Mesenchymal stem cell (in vitro differentiated cells and primary cell): ENCODE data around the gene MTG1.
A peak's percentile ranks its signal among the peaks of the same experiment; 100 is the strongest.

Experiments used
- DNase-seq: peaks from one replicate; pipeline ENCODE4 v3.0.0-alpha.2; 2013
- H2AFZ ChIP-seq: one replicate; pipeline ENCODE4 v1.6.1; 2013; ENCODE audit warnings: low read depth, mild to moderate bottlenecking, control low read depth, inconsistent platforms, low read length, moderate library complexity
- H2AK5ac ChIP-seq: 2 replicates; pipeline ENCODE4 v1.6.1; 2013; ENCODE audit warnings: low read length, moderate library complexity, mild to moderate bottlenecking, inconsistent platforms; ENCODE audit not compliant: severe bottlenecking
- H2BK120ac ChIP-seq: one replicate; pipeline ENCODE4 v1.6.1; 2013; ENCODE audit warnings: low read depth, mild to moderate bottlenecking, inconsistent platforms, low read length, moderate library complexity
- H2BK12ac ChIP-seq, 2 experiments: one replicate each; pipeline ENCODE4 v1.6.1; 2013; ENCODE audit warnings: inconsistent platforms in 2 of 2, low read length in 2 of 2, mild to moderate bottlenecking in 2 of 2, moderate library complexity in 2 of 2, control low read depth in 1 of 2
- H2BK15ac ChIP-seq: one replicate; pipeline ENCODE4 v1.6.1; 2013; ENCODE audit warnings: mild to moderate bottlenecking, low read depth, inconsistent platforms; ENCODE audit not compliant: poor library complexity, severe bottlenecking
- H2BK5ac ChIP-seq: 2 replicates; pipeline ENCODE4 v1.6.1; 2013; ENCODE audit warnings: low read depth, mild to moderate bottlenecking, low read length, control low read depth, inconsistent platforms; ENCODE audit not compliant: poor library complexity, severe bottlenecking
- H3K14ac ChIP-seq, 2 experiments: one replicate each; pipeline ENCODE4 v1.6.1; 2013; ENCODE audit warnings: inconsistent platforms in 2 of 2, low read length in 2 of 2, control low read depth in 1 of 2, mild to moderate bottlenecking in 1 of 2, moderate library complexity in 1 of 2
- H3K18ac ChIP-seq, 2 experiments: one replicate each; pipeline ENCODE4 v1.6.1; 2013; ENCODE audit warnings: inconsistent platforms in 2 of 2, low read length in 2 of 2, control low read depth in 1 of 2, low read depth in 1 of 2, mild to moderate bottlenecking in 1 of 2
- H3K23ac ChIP-seq, 2 experiments: one replicate each; pipeline ENCODE4 v1.6.1; 2013; ENCODE audit warnings: inconsistent platforms in 2 of 2, low read length in 2 of 2, mild to moderate bottlenecking in 2 of 2, moderate library complexity in 2 of 2, control low read depth in 1 of 2
- H3K27ac ChIP-seq: 2 replicates; pipeline ENCODE4 v1.5.1; 2013; ENCODE audit warnings: mild to moderate bottlenecking, moderate library complexity, low read length, control low read depth, inconsistent platforms; ENCODE audit not compliant: poor library complexity, severe bottlenecking
- H3K27me3 ChIP-seq, 2 experiments: 2 replicates each; pipeline versions ENCODE4 v1.6.1 to v1.7.0; 2013; ENCODE audit warnings: low read length in 2 of 2, mild to moderate bottlenecking in 2 of 2, moderate library complexity in 2 of 2, control low read depth in 1 of 2, inconsistent platforms in 1 of 2; ENCODE audit not compliant: control insufficient read depth in 1 of 2, insufficient read depth in 1 of 2
- H3K36me3 ChIP-seq, 2 experiments: 2 replicates each; pipeline versions ENCODE4 v1.6.1 to v1.7.0; 2013; ENCODE audit warnings: low read length in 2 of 2, control low read depth in 1 of 2, inconsistent platforms in 1 of 2, low read depth in 1 of 2, mild to moderate bottlenecking in 1 of 2; ENCODE audit not compliant: insufficient read depth in 2 of 2, control insufficient read depth in 1 of 2
- H3K4ac ChIP-seq, 2 experiments: one replicate each; pipeline ENCODE4 v1.6.1; 2013; ENCODE audit warnings: inconsistent platforms in 2 of 2, low read length in 2 of 2, mild to moderate bottlenecking in 2 of 2, moderate library complexity in 2 of 2, control low read depth in 1 of 2, low read depth in 1 of 2
- H3K4me1 ChIP-seq: 2 replicates; pipeline ENCODE4 v1.6.1; 2013; ENCODE audit warnings: low read depth, low read length, control low read depth; ENCODE audit not compliant: control insufficient read depth, insufficient read depth
- H3K4me2 ChIP-seq: 2 replicates; pipeline ENCODE4 v1.6.1; 2013; ENCODE audit warnings: low read length, mild to moderate bottlenecking, inconsistent platforms; ENCODE audit not compliant: poor library complexity, severe bottlenecking
- H3K4me3 ChIP-seq, 2 experiments: 2 replicates each; pipeline versions ENCODE4 v1.5.1 to v1.7.0; 2013; ENCODE audit warnings: low read length in 2 of 2, mild to moderate bottlenecking in 2 of 2, control low read depth in 1 of 2, low read depth in 1 of 2; ENCODE audit not compliant: insufficient read depth in 1 of 2
- H3K79me1 ChIP-seq: replicated peaks from 2 replicates; pipeline ENCODE4 v1.6.1; 2013; ENCODE audit warnings: mild to moderate bottlenecking, control low read depth, low read length, inconsistent platforms; ENCODE audit not compliant: poor library complexity, severe bottlenecking
- H3K9ac ChIP-seq: 2 replicates; pipeline ENCODE4 v1.7.0; 2013; ENCODE audit warnings: mild to moderate bottlenecking, low read length, moderate library complexity
- H3K9me3 ChIP-seq: 2 replicates; pipeline ENCODE4 v1.7.0; 2013; ENCODE audit warnings: mild to moderate bottlenecking, low read length; ENCODE audit not compliant: control insufficient read depth
- H4K8ac ChIP-seq: one replicate; pipeline ENCODE4 v1.6.1; 2013; ENCODE audit warnings: inconsistent platforms, mild to moderate bottlenecking, low read length, moderate library complexity
- H4K91ac ChIP-seq: one replicate; pipeline ENCODE4 v1.6.1; 2013; ENCODE audit warnings: mild to moderate bottlenecking, low read length, inconsistent platforms
- WGBS: methylation state at CpG from one replicate; pipeline ENCODE4 v1.1.7; 2013; ENCODE audit warnings: mixed read lengths; 5-methylcytosine and 5-hydroxymethylcytosine counted together

MTG1 gene

DNA sequence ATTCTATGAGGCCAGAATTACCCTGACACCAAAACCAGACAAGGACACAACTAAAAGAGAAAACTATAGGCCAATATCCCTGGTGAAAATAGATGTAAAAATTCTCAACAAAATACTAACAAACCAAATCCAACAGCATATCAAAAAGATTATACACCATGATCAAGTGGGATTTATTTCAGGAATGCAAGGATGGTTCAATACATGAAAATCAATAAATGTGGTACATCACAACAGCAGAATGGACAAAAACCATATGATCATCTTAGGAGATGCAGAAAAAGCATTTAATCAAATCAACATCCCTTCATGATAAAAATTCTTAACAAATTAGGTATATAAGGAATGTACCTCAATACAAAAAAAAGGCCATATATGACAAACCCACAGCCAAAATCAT lies 54.2 kb downstream of the MTG1 start:
- Histone ChIP-seq H3K9ac (no peak overlapping the region), H3K14ac (no peak overlapping the region), H2BK15ac (no peak overlapping the region), H3K18ac (no peak overlapping the region), H2BK12ac (no peak overlapping the region), H2BK120ac (no peak overlapping the region), H2AK5ac (no peak overlapping the region), H3K4me2 (no peak overlapping the region), H2AFZ (no peak overlapping the region), H3K9me3 (peaks cover 32% of the 10 kb centered on the region), H3K4ac (no peak overlapping the region), H3K27me3 (no peaks in the 10 kb centered on the region), H3K4me3 (peak overlapping the region in 1 of 2 experiments; percentile 10), H2BK5ac (no peak overlapping the region), H3K4me1 (peaks cover 1% of the 10 kb centered on the region), H4K8ac (no peak overlapping the region), H3K79me1 (no peaks in the 10 kb centered on the region), H3K36me3 (peaks cover 4 to 20% of the 10 kb centered on the region in 2 experiments), H3K27ac (no peak overlapping the region), H4K91ac (no peak overlapping the region), H3K23ac (no peak overlapping the region)
- no peak for DNase-seq

DNA sequence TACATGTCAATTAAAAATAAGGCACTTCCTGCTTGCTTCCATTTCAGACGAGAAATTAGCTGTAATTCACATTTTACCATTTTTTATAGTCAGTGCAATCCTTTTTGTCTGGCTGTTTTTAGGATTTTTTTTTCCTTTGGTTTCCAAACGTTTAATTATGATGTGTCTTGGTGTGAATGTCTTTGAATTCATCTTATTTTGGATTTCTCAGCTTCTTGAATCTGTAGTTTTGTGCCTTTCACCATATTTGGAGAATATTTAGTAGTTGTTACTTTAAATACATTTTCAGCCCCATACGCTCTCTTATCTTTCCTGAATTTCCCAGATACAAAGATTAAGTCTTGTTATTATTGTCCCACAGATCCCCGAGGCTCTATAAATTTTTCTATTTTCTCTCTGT lies 57.4 kb downstream of the MTG1 start:
- Histone ChIP-seq H3K27ac (no peak overlapping the region), H3K23ac (no peak overlapping the region), H2BK15ac (no peak overlapping the region), H3K79me1 (no peaks in the 10 kb centered on the region), H3K4me1 (no peaks in the 10 kb centered on the region), H2BK12ac (no peak overlapping the region), H3K4ac (no peak overlapping the region), H2BK5ac (no peak overlapping the region), H2BK120ac (no peak overlapping the region), H3K27me3 (no peaks in the 10 kb centered on the region), H4K8ac (no peak overlapping the region), H3K4me3 (no peak overlapping the region), H3K14ac (no peak overlapping the region), H3K18ac (no peak overlapping the region), H2AFZ (no peak overlapping the region), H3K9me3 (peaks cover 32% of the 10 kb centered on the region), H2AK5ac (no peak overlapping the region), H4K91ac (no peak overlapping the region), H3K4me2 (no peak overlapping the region), H3K9ac (no peak overlapping the region), H3K36me3 (peaks cover 0 to 2% of the 10 kb centered on the region in 2 experiments)
- no peak for DNase-seq
- WGBS: 0% methylated on average over 1 of the region's 4 CpGs

GRCh38 chr10:133452453-133452852 lies 58.5 kb downstream of the MTG1 start:
- WGBS: 72% methylated on average over 4 of the region's 4 CpGs

DNA sequence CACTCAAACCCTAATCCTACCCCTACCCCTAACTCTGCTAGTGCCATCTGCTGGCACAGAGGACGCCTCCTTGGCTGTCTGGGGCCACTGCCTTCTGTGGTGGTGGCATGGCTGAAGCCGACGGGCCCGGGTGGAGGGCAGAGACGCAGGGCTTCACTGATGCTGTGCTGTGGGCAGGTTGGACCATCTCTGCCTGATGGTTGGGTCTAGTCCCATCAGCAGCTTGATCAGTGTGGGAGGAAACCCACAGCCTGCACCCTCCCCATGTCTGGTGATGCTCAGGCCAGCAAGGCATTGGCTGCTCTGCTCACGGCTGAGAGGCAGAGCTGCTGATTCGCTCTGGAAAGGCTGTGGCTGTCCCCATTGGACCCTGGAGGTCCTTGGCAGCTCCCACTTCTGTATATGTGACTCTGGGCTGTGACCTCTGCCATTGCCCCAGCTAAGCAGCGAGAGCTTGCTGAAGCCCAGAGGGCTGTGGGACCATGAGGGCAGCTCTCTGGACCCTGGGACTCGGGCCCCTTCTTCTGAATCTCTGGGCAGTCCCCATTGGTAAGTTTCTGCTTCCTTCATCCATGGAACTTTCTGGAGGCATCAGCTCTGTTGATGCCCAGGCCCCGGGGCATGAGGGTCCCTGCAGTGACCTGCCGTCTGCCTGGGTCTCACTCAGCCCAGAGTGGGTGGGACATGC lies 59.7 kb downstream of the MTG1 start, which contains the start of gene SCART1:
Gene SCART1, plus strand, starts transcription at position 430 of the 688 bp plus-strand sequence. Its CDS starts 53 bp downstream, at position 483.
- no peak within 1 kb of the TSS for H2AK5ac ChIP-seq
- no peaks in the 10 kb centered on the region for H3K27me3 ChIP-seq
- no peak within 1 kb of the TSS for H3K27ac ChIP-seq
- H2BK12ac ChIP-seq: no peak within 1 kb of the TSS
- H2BK15ac ChIP-seq: no peak within 1 kb of the TSS
- no peak within 1 kb of the TSS for H2BK120ac ChIP-seq
- H4K91ac ChIP-seq: no peak within 1 kb of the TSS
- WGBS: 83% methylated on average over 11 of the region's 11 CpGs
- no peak within 1 kb of the TSS for H3K4me3 ChIP-seq
- no peak within 1 kb of the TSS for H2BK5ac ChIP-seq
- no peak within 1 kb of the TSS for H2AFZ ChIP-seq
- no peak within 1 kb of the TSS for H3K4ac ChIP-seq
- no peaks in the 10 kb centered on the region for H3K4me1 ChIP-seq
- H3K36me3 ChIP-seq: peaks cover 0 to 16% of the 10 kb centered on the region in 2 experiments
- no peak within 1 kb of the TSS for H3K9ac ChIP-seq
- peaks cover 11% of the 10 kb centered on the region for H3K9me3 ChIP-seq
- DNase-seq: no peak
- H3K4me2 ChIP-seq: no peak within 1 kb of the TSS
- no peak within 1 kb of the TSS for H3K14ac ChIP-seq
- no peak within 1 kb of the TSS for H3K18ac ChIP-seq
- H4K8ac ChIP-seq: no peak within 1 kb of the TSS
- H3K79me1 ChIP-seq: no peaks in the 10 kb centered on the region
- no peak within 1 kb of the TSS for H3K23ac ChIP-seq

More at GRCh38 chr10:133452453-133452852, 58.5 kb downstream of the MTG1 start:
- Histone ChIP-seq H4K8ac (no peak overlapping the region), H3K27me3 (no peaks in the 10 kb centered on the region), H3K23ac (no peak overlapping the region), H2BK120ac (no peak overlapping the region), H3K9me3 (peaks cover 23% of the 10 kb centered on the region), H2AFZ (no peak overlapping the region), H2BK12ac (no peak overlapping the region), H3K4me1 (no peaks in the 10 kb centered on the region), H3K14ac (no peak overlapping the region), H3K4ac (no peak overlapping the region), H3K9ac (no peak overlapping the region), H4K91ac (no peak overlapping the region), H3K18ac (no peak overlapping the region), H2AK5ac (no peak overlapping the region), H3K27ac (no peak overlapping the region), H2BK5ac (no peak overlapping the region), H3K79me1 (no peaks in the 10 kb centered on the region), H2BK15ac (no peak overlapping the region), H3K4me3 (no peak overlapping the region), H3K36me3 (peaks cover 0 to 5% of the 10 kb centered on the region in 2 experiments), H3K4me2 (no peak overlapping the region)
- no peak for DNase-seq
